ENCODE data around the gene CELSR2.

GRCh38 chr1:109261578-109261977, 12.2 kb downstream of the CELSR2 start:
- TF ChIP-seq CTCF (IDR thresholded peaks at IDR 0.05): no peak
- TF ChIP-seq POLR2A (IDR thresholded peaks at IDR 0.05): no peak

Data from uterus (tissue), 2 donors.